Islet precursor cell (in vitro differentiated cells): ENCODE results near the gene MRGPRX4.

Experiments
- DNase-seq: peaks from one replicate; pipeline ENCODE4 v3.0.0-alpha.2; 2018

Gene MRGPRX4

DNA sequence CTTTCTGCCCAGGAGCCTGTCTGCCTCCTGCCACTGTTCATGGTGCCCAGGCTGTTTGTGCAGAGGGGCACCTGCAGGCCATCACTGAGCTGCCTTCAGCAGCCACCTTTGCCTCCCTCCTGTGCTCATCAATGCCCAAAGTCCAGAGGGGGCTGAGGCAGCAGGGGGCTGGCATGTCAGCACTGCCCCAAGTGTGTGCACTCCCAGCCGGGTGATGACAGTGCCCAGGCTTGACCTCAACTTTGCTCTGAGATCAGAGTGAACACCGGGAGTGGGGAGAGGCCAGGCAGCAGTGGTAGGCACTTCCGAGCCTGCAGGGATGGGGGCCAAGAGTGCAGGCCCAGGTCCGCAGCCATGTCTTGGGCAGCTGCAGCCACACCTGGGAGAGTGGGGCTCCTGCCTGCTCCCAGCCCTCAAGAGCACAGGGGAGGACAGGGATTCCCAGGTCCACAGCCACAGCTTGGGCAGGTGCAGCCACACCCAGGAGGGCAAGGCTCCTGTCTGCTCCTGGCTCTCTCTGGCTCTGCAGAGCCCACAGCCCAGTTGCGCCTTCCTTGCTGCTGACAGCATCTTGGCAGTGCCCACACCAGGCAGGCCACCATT, 48.7 kb downstream of the MRGPRX4 start:
- no peak for DNase-seq

DNA sequence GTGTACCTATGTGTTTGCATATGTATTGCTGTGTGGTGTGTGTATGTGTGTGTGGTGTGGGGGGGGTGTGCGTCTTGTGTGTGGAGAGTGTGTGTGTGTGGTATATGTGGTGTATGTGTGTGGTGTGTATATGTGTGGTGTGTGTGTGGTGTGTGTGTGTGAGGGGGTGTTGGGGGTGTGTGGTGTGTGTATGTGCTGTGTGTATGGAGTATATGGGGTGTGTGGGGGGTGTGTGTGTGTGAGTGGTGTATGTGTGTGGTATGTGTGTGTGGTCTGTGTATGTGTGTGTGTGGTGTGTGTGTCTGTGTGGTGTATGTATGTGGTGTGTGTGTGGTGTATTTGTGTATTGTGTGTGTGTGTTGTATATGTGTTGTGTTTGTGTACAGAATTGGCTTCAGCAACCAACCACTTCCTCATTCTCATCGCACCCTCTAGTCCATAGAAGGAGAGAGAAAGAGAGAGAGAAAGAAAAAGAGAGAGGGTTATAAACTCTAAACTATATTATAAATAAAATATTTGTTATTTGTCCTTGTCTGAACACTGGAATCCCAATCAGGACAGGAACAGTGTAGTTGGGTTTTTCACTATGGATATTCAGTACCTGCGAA, 50.3 kb downstream of the MRGPRX4 start:
- no peak for DNase-seq
